HEK293 (cell line): ENCODE data around the gene CHCHD1.

Experiments used
- IKZF3 ChIP-seq: fragments of 450-650 bp; IDR thresholded peaks from 2 replicates; pipeline ENCODE4 v1.5.0; 2018; ENCODE audit warnings: missing biosample characterization, mild to moderate bottlenecking, missing genetic modification characterization, moderate library complexity
- KLF16 ChIP-seq: fragments of 450-650 bp; formaldehyde crosslinking; IDR thresholded peaks from 2 replicates; pipeline ENCODE4 v1.5.1; 2017; ENCODE audit warnings: missing biosample characterization, missing genetic modification characterization
- MZF1 ChIP-seq: fragments of 450-650 bp; formaldehyde crosslinking; IDR thresholded peaks from 2 replicates; pipeline ENCODE4 v1.5.1; 2017; ENCODE audit warnings: missing biosample characterization, missing genetic modification characterization, borderline replicate concordance
- OVOL3 ChIP-seq: fragments of 450-650 bp; formaldehyde crosslinking; IDR thresholded peaks from 2 replicates; pipeline ENCODE4 v1.5.1; 2016; ENCODE audit warnings: missing biosample characterization, missing genetic modification characterization
- PRDM1 ChIP-seq: fragments of 450-650 bp; formaldehyde crosslinking; IDR thresholded peaks from 2 replicates; pipeline ENCODE4; 2016; ENCODE audit warnings: missing biosample characterization, missing genetic modification characterization
- SP3 ChIP-seq: fragments of 450-650 bp; formaldehyde crosslinking; IDR thresholded peaks from 2 replicates; pipeline ENCODE4 v1.5.1; 2016; ENCODE audit warnings: missing biosample characterization, missing genetic modification characterization
- SP7 ChIP-seq: fragments of 450-650 bp; formaldehyde crosslinking; IDR thresholded peaks from 2 replicates; pipeline ENCODE4 v1.5.1; 2016; ENCODE audit warnings: missing biosample characterization, missing genetic modification characterization
- TCF7L2 ChIP-seq: IDR thresholded peaks from 2 replicates; pipeline ENCODE4 v1.6.1; 2011; ENCODE audit warnings: low read depth, mild to moderate bottlenecking, inconsistent platforms, low read length, moderate library complexity, borderline replicate concordance
- WT1 ChIP-seq: fragments of 450-650 bp; formaldehyde crosslinking; IDR thresholded peaks from 2 replicates; pipeline ENCODE4 v1.5.1; 2016; ENCODE audit warnings: missing biosample characterization, missing genetic modification characterization
- YY2 ChIP-seq: fragments of 450-650 bp; formaldehyde crosslinking; IDR thresholded peaks from 2 replicates; pipeline ENCODE4 v1.5.1; 2016; ENCODE audit warnings: missing biosample characterization, missing genetic modification characterization
- ZBTB1 ChIP-seq: fragments of 450-650 bp; formaldehyde crosslinking; IDR thresholded peaks from 2 replicates; pipeline ENCODE4 v1.5.1; 2016; ENCODE audit warnings: missing biosample characterization, missing genetic modification characterization
- ZBTB20 ChIP-seq: fragments of 450-650 bp; formaldehyde crosslinking; IDR thresholded peaks from 2 replicates; pipeline ENCODE4 v1.5.1; 2016; ENCODE audit warnings: missing biosample characterization, missing genetic modification characterization
- ZBTB21 ChIP-seq: fragments of 450-650 bp; formaldehyde crosslinking; IDR thresholded peaks from 2 replicates; pipeline ENCODE4 v1.5.1; 2017; ENCODE audit warnings: missing biosample characterization, missing genetic modification characterization
- ZFP3 ChIP-seq: fragments of 450-650 bp; formaldehyde crosslinking; IDR thresholded peaks from 2 replicates; pipeline ENCODE4 v1.5.1; 2016; ENCODE audit warnings: low read depth, missing biosample characterization, missing genetic modification characterization
- ZFP41 ChIP-seq: fragments of 450-650 bp; formaldehyde crosslinking; IDR thresholded peaks from 2 replicates; pipeline ENCODE4 v1.5.1; 2016; ENCODE audit warnings: missing biosample characterization, missing genetic modification characterization, borderline replicate concordance
- ZNF114 ChIP-seq: fragments of 450-650 bp; formaldehyde crosslinking; IDR thresholded peaks from 2 replicates; pipeline ENCODE4 v1.5.0; 2017; ENCODE audit warnings: missing biosample characterization, missing genetic modification characterization
- ZNF157 ChIP-seq: fragments of 450-650 bp; formaldehyde crosslinking; IDR thresholded peaks from 2 replicates; pipeline ENCODE4 v1.5.1; 2016; ENCODE audit warnings: missing biosample characterization, missing genetic modification characterization
- ZNF16 ChIP-seq: fragments of 450-650 bp; formaldehyde crosslinking; IDR thresholded peaks from 2 replicates; pipeline ENCODE4 v1.5.1; 2016; ENCODE audit warnings: low read depth, missing biosample characterization, missing genetic modification characterization
- ZNF2 ChIP-seq: fragments of 450-650 bp; formaldehyde crosslinking; IDR thresholded peaks from 2 replicates; pipeline ENCODE4 v1.5.1; 2016; ENCODE audit warnings: missing biosample characterization, missing genetic modification characterization
- ZNF248 ChIP-seq: fragments of 450-650 bp; formaldehyde crosslinking; IDR thresholded peaks from 2 replicates; pipeline ENCODE4 v1.5.1; 2017; ENCODE audit warnings: missing biosample characterization, missing genetic modification characterization
- ZNF341 ChIP-seq: fragments of 450-650 bp; formaldehyde crosslinking; IDR thresholded peaks from 2 replicates; pipeline ENCODE4; 2016; ENCODE audit warnings: low read depth, missing biosample characterization, missing genetic modification characterization
- ZNF394 ChIP-seq: fragments of 450-650 bp; formaldehyde crosslinking; IDR thresholded peaks from 2 replicates; pipeline ENCODE4 v1.5.1; 2016; ENCODE audit warnings: missing biosample characterization, missing genetic modification characterization, mild to moderate bottlenecking, moderate library complexity, borderline replicate concordance
- ZNF404 ChIP-seq: fragments of 450-650 bp; formaldehyde crosslinking; IDR thresholded peaks from 2 replicates; pipeline ENCODE4 v1.5.1; 2017; ENCODE audit warnings: missing biosample characterization, missing genetic modification characterization
- ZNF423 ChIP-seq: fragments of 450-650 bp; formaldehyde crosslinking; IDR thresholded peaks from 2 replicates; pipeline ENCODE4 v1.5.1; 2016; ENCODE audit warnings: missing biosample characterization, missing genetic modification characterization
- ZNF513 ChIP-seq: fragments of 450-650 bp; IDR thresholded peaks from 2 replicates; pipeline ENCODE4 v1.5.1; 2018; ENCODE audit warnings: missing biosample characterization, missing genetic modification characterization
- ZNF621 ChIP-seq: fragments of 450-650 bp; formaldehyde crosslinking; IDR thresholded peaks from 2 replicates; pipeline ENCODE4 v1.5.1; 2017; ENCODE audit warnings: missing biosample characterization, missing genetic modification characterization
- ZNF76 ChIP-seq: fragments of 450-650 bp; formaldehyde crosslinking; IDR thresholded peaks from 2 replicates; pipeline ENCODE4; 2016; ENCODE audit warnings: low read depth, missing biosample characterization, missing genetic modification characterization, borderline replicate concordance
- ZNF776 ChIP-seq: fragments of 450-650 bp; formaldehyde crosslinking; IDR thresholded peaks from 2 replicates; pipeline ENCODE4 v1.5.0; 2017; ENCODE audit warnings: missing biosample characterization, missing genetic modification characterization, borderline replicate concordance
- ZNF843 ChIP-seq: fragments of 450-650 bp; formaldehyde crosslinking; IDR thresholded peaks from 2 replicates; pipeline ENCODE4 v1.5.1; 2016; ENCODE audit warnings: missing biosample characterization, missing genetic modification characterization
- ZSCAN16 ChIP-seq: fragments of 450-650 bp; formaldehyde crosslinking; IDR thresholded peaks from 2 replicates; pipeline ENCODE4 v1.5.1; 2016; ENCODE audit warnings: missing biosample characterization, missing genetic modification characterization
- ZSCAN23 ChIP-seq: fragments of 450-650 bp; formaldehyde crosslinking; IDR thresholded peaks from 2 replicates; pipeline ENCODE4 v1.5.1; 2016; ENCODE audit warnings: missing biosample characterization, missing genetic modification characterization
- TF ChIP-seq, protein P1 (sequence below): fragments of 450-650 bp; formaldehyde crosslinking; IDR thresholded peaks from 2 replicates; pipeline ENCODE4; 2016; ENCODE audit warnings: missing biosample characterization, missing genetic modification characterization
- TF ChIP-seq, protein P2 (sequence below): fragments of 450-650 bp; formaldehyde crosslinking; IDR thresholded peaks from 2 replicates; pipeline ENCODE4 v1.5.1; 2016; ENCODE audit warnings: missing biosample characterization, missing genetic modification characterization
- TF ChIP-seq, protein P3 (sequence below): fragments of 450-650 bp; formaldehyde crosslinking; IDR thresholded peaks from 2 replicates; pipeline ENCODE4 v1.5.1; 2016; ENCODE audit warnings: missing biosample characterization, missing genetic modification characterization, borderline replicate concordance
- TF ChIP-seq, protein P4 (sequence below): fragments of 450-650 bp; formaldehyde crosslinking; IDR thresholded peaks from 2 replicates; pipeline ENCODE4 v1.5.1; 2016; ENCODE audit warnings: missing biosample characterization, missing genetic modification characterization

CHCHD1 gene

DNA sequence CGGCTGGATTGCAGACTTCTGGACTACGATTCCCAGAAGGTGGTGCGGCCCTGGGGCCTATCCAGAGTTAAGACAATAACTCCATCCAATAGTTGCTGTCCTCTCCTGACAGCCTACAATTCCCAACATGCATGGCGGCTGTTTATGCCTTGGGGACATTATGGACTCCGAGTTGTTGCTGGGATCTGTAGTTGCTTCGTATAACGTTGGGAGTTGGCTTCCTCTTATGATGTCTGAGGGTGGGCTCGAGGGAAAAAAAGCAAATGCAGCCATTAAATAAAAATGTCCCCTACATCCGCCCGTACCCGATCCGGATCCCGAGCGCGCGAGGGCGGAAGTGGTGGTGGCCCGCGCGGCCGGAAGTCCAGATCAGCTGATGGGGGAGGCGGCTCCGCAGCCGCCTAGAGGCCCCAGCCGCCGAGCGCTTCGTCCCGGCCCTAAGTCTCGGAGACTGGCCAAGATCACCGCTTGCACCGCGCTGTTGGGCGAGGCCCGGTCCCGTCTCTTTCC lies 3.4 kb downstream of the CHCHD1 start, which contains the start of gene ZSWIM8 (continued):
- no peak for TF ChIP-seq ZNF423
- peak; percentile 98 for TF ChIP-seq ZNF76 (tag by site-specific recombination)
- TF ChIP-seq SP7 (tag by site-specific recombination), result peak; percentile 60
- peak; percentile 78 for TF ChIP-seq SP3
- no peak for TF ChIP-seq MZF1 (tag by site-specific recombination)
- no peak for TF ChIP-seq ZSCAN23 (tag by site-specific recombination)
- TF ChIP-seq, protein P1, sequence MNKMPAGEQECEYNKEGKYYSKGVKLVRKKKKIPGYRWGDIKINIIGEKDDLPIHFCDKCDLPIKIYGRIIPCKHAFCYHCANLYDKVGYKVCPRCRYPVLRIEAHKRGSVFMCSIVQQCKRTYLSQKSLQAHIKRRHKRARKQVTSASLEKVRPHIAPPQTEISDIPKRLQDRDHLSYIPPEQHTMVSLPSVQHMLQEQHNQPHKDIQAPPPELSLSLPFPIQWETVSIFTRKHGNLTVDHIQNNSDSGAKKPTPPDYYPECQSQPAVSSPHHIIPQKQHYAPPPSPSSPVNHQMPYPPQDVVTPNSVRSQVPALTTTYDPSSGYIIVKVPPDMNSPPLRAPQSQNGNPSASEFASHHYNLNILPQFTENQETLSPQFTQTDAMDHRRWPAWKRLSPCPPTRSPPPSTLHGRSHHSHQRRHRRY (tag by site-specific recombination), result no peak
- TF ChIP-seq ZSCAN16 (tag by site-specific recombination), result no peak
- no peak for TF ChIP-seq ZNF16 (tag by site-specific recombination)
- TF ChIP-seq ZBTB20 (tag by site-specific recombination), result no peak; the same call in 1 of the 2 replicates
- no peak for TF ChIP-seq ZNF513
- TF ChIP-seq ZNF2 (tag by site-specific recombination), result peak; percentile 87; the same call in 1 of the 2 replicates
- TF ChIP-seq TCF7L2, result no peak
- peak; percentile 77; the same call in 1 of the 2 replicates for TF ChIP-seq KLF16
- TF ChIP-seq ZNF114 (tag by site-specific recombination), result no peak
- no peak for TF ChIP-seq ZBTB1
- TF ChIP-seq, protein P2, sequence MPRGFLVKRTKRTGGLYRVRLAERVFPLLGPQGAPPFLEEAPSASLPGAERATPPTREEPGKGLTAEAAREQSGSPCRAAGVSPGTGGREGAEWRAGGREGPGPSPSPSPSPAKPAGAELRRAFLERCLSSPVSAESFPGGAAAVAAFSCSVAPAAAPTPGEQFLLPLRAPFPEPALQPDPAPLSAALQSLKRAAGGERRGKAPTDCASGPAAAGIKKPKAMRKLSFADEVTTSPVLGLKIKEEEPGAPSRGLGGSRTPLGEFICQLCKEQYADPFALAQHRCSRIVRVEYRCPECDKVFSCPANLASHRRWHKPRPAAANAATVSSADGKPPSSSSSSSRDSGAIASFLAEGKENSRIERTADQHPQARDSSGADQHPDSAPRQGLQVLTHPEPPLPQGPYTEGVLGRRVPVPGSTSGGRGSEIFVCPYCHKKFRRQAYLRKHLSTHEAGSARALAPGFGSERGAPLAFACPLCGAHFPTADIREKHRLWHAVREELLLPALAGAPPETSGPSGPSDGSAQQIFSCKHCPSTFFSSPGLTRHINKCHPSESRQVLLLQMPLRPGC (tag by site-specific recombination), result 0 out of 2 replicates have a peak, but pooled peaks have one; percentile 18
- no peak for TF ChIP-seq ZNF248 (tag by site-specific recombination)
- no peak for TF ChIP-seq ZNF776 (tag by site-specific recombination)
- TF ChIP-seq ZBTB21 (tag by site-specific recombination), result peak; percentile 68; the same call in 1 of the 2 replicates
- TF ChIP-seq, protein P3, sequence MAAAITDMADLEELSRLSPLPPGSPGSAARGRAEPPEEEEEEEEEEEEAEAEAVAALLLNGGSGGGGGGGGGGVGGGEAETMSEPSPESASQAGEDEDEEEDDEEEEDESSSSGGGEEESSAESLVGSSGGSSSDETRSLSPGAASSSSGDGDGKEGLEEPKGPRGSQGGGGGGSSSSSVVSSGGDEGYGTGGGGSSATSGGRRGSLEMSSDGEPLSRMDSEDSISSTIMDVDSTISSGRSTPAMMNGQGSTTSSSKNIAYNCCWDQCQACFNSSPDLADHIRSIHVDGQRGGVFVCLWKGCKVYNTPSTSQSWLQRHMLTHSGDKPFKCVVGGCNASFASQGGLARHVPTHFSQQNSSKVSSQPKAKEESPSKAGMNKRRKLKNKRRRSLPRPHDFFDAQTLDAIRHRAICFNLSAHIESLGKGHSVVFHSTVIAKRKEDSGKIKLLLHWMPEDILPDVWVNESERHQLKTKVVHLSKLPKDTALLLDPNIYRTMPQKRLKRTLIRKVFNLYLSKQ (tag by site-specific recombination), result no peak
- TF ChIP-seq ZNF394 (tag by site-specific recombination), result peak; percentile 56; the same call in 1 of the 2 replicates
- TF ChIP-seq IKZF3, result no peak
- no peak for TF ChIP-seq ZNF404 (tag by site-specific recombination)
- TF ChIP-seq WT1 (tag by site-specific recombination), result peak; percentile 42; the same call in 1 of the 2 replicates
- no peak for TF ChIP-seq ZNF157 (tag by site-specific recombination)
- no peak for TF ChIP-seq ZFP41
- TF ChIP-seq ZNF341 (tag by site-specific recombination), result peak; percentile 11; the same call in 1 of the 2 replicates
- no peak for TF ChIP-seq OVOL3
- peak; percentile 53 for TF ChIP-seq ZNF843
- TF ChIP-seq ZFP3 (tag by site-specific recombination), result no peak
- peak; percentile 86 for TF ChIP-seq YY2 (tag by site-specific recombination)
- TF ChIP-seq ZNF621 (tag by site-specific recombination), result no peak
- TF ChIP-seq, protein P4, sequence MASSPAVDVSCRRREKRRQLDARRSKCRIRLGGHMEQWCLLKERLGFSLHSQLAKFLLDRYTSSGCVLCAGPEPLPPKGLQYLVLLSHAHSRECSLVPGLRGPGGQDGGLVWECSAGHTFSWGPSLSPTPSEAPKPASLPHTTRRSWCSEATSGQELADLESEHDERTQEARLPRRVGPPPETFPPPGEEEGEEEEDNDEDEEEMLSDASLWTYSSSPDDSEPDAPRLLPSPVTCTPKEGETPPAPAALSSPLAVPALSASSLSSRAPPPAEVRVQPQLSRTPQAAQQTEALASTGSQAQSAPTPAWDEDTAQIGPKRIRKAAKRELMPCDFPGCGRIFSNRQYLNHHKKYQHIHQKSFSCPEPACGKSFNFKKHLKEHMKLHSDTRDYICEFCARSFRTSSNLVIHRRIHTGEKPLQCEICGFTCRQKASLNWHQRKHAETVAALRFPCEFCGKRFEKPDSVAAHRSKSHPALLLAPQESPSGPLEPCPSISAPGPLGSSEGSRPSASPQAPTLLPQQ (tag by site-specific recombination), result peak; percentile 42; the same call in 1 of the 2 replicates
- TF ChIP-seq PRDM1 (tag by site-specific recombination), result no peak
